Dermis blood vessel endothelial cell (primary cell): Measurements from ENCODE around the gene CFL1. TPM values are rescaled to one million over a fixed set of nuclear protein-coding genes. Genes with fewer than 3 reads are reported as not detected.

Experiments
- DNase-seq: peaks from one replicate; pipeline ENCODE4 v3.0.0; 2010
- total RNA-seq: library from RNA; depleted of rRNA; stranded (reverse); fragments of >200 nt; gene quantifications from 2 replicates; pipeline ENCODE4 v1.2.3, GENCODE V29; 2014

CFL1 gene
- total RNA-seq, 1 donor from 2014 or later = 1,118 TPM

DNA sequence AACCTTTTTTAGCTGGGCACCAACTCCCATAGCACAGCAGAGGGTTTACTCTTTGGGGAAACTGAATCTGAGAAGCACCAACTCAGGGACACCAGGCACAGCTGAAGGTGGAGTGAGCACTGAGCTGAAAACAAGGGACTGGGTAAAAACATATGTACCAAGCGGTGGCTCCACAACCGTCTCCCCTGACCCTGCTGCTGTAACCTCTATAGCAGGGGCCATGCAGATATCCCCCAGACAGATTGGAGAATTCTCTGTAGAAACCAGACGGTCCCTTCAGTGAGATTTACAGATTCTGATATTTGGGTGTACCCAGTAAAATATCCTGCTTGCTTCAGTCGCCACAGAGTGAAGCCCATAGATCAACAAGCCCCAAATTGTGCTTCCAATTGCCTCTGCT, 28.5 kb downstream of the CFL1 start:
- DNase-seq = no peak

DNA sequence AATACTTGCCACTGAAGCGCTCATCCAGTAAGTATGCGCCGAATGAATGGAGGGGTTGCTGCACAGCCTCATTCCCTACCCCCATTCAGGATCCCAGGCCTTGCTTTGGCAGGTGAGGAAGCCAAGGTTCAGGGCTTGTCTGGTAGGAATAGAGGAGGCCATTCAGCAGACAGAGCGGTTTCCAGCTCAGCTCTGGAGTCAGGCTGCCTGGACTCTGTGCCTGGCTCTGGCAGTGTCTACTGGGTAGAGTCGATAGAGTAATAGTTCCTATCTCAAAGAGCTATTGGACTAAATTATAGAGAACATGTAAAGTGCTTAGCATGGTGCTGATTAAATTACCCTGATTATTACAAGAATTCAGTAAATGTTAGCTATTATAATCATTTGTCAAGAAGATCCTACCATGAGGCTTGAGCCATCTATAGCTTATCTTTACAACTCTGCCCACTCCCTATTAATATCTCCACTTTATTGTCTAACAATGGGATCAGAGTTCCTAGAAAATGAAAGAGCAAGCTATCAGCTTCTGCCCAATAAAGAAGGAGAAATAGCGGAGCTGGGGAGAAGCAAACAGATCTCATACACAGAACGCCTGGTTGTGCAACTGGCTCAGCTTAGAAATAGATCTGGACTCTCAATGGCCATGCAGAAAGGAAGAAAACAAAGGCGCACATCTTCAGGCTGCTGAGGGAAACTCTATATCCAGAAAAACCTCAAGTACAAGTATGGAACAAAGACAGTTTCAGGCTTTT, 30.8 kb downstream of the CFL1 start:
- no peak for DNase-seq

GRCh38 chr11:65822776-65823528, 35.0 kb downstream of the CFL1 start:
- no peak for DNase-seq

GRCh38 chr11:65821107-65821506, 36.9 kb downstream of the CFL1 start:
- DNase-seq = no peak

DNA sequence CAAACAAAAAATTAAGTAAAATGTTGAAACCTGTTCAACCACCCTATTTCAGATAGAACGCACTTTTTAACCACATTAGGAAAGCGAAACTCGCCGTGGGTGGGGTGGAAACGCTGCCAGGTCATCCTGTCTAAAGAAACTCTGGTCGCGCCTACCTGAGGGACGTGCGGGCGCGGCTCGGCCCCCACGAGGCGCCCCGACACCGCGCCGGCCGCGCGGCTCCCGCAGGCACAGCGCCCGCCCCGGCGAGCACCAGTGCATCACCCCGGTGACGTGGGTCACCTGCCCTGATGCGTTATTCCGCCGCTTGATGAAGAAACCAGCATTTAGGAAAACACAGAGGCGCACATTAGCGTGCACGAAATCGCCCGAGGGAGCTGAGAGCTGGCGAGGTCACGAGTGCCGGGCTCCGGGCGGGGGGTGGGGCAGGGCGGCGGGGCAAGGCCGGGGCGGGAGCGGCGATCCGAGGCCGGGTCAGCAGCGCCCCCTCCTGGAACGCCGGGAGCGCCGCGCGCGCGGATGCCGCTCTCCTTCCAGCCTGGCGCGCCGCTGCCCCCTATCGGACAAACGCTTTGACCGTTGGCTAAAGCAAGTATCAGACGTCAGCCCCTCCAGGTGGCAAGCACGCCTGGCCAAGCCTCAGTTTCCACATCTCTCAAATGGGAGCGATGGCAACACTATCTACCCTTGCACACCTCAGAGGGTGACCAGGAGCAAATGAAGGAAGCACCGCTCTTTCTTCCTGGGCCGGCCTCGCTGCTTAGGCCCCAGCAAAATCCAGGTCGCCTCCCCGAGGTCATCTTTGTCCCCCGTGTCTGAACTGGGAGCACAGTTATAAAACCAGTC, 39.9 kb downstream of the CFL1 start:
- DNase-seq = peak; percentile 92

DNA sequence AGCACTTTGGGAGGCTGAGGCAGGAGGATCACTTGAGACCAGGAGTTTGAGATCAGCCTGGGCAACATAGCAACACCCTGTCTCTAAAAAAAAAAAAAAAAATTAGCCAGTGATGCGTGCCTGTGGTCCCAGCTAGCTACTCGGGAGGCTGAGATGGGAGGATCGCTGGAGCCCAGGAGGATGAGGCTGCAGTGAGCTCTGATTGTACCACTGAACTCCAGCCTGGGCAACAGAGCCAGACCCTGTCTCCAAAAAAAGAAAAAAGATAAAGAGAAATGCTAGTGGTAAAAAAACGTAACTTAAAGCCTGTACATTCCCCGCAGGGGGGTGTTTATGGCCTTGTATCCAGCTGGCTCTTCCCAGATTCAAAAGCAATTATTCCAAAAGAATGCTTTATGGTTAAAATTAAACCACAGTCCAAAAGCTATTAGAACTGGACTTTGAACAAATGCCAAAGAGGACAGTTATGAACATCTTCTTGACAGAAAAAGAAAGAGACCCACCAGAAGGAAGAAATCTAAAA, 40.6 kb downstream of the CFL1 start:
- no peak for DNase-seq

DNA sequence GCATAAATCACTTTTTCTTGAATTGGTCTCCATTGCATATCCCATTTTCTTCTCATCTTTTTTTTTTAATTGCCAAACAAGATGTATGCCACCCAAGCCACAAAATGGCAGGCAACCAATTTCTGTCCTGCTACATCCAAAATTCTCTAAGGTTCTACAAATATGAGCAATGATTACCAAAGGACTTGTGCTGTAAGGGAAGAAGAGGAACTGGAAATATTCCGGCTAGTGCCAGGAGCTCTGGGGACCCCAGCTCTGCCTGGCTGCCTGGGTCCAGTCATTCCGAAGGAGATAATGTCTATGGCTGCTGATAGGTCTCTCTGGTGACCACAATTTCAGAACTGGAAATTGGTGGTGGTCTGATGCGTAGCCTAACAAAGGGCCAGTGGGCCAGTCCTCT, 41.3 kb downstream of the CFL1 start:
- DNase-seq = no peak

GRCh38 chr11:65814986-65815565, 42.9 kb downstream of the CFL1 start:
- no peak for DNase-seq

GRCh38 chr11:65814131-65814985, 43.6 kb downstream of the CFL1 start:
- DNase-seq = peak; percentile 10

- no peak for DNase-seq
Measured at GRCh38 chr11:65811764-65812475, 46.1 kb downstream of the CFL1 start.

DNA sequence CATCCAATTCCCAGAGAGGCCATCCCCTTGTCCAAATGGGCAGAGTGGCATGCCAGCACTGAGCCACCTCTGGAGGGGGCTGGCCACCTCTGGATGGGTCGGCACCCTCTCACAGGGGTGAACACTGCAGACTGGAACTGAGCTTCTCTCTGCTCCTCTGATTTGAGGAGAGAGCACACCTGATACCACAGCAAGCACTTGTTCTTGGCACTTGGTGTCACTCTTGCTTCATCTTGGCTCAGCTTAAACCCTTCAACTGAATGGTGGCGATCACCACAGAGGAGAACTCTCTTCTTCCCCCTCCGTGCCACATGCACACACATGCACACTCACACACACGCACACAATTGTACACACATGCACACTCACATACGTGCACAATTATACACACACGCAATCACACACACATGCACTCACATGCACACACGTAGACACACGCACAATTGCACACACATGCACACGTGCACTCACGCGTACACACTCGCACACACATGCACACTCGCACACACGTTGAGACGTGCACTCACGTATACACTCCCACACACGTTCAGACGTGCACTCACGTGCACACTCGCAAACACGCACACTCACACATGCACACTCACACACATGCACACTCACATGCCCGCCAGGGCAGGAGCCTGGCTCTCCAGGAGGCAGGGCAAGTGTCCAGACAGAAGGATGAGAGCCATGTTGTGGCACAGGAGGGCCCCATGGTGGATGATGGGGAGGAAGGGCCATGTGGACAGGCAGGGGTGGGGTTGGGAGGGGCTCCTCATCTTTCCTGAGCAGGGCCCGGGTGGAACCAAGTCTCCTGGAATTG, 47.7 kb downstream of the CFL1 start:
- no peak for DNase-seq

- no peak for DNase-seq
Measured at GRCh38 chr11:65809496-65809895, 48.5 kb downstream of the CFL1 start.

- no peak for DNase-seq
Measured at GRCh38 chr11:65808744-65809341, 49.1 kb downstream of the CFL1 start.

GRCh38 chr11:65806979-65807378, 51.0 kb downstream of the CFL1 start:
- no peak for DNase-seq

Other genes with a start within 250 kb of the CFL1 start
- 118 and 171 TPM in 2 replicates for gene MAP3K11, start 244.0 kb downstream of the CFL1 start, total RNA-seq
- 18.0 and 34.8 TPM in 2 replicates for gene PCNX3, start 242.4 kb downstream of the CFL1 start, total RNA-seq
- 72.2 and 102 TPM in 2 replicates for gene SIPA1, start 220.1 kb downstream of the CFL1 start, total RNA-seq
- gene RELA, start 195.3 kb downstream of the CFL1 start, total RNA-seq = 17.3 and 17.7 TPM in 2 replicates
- 35.7 and 38.5 TPM in 2 replicates for gene KAT5, start 145.9 kb downstream of the CFL1 start, total RNA-seq
- gene RNASEH2C, start 137.4 kb downstream of the CFL1 start, total RNA-seq = 30.6 and 96.1 TPM in 2 replicates
- gene AP5B1, start 77.2 kb downstream of the CFL1 start, total RNA-seq = 11.6 and 13.8 TPM in 2 replicates
- gene OVOL1, start 71.1 kb downstream of the CFL1 start, total RNA-seq = not detected in 2 replicates
- gene SNX32, start 24.2 kb downstream of the CFL1 start, total RNA-seq = 0.17 and 0.33 TPM in 2 replicates
- 48.2 and 49.7 TPM in 2 replicates for gene MUS81, start 2.3 kb upstream of the CFL1 start, total RNA-seq
- 16.8 and 22.1 TPM in 2 replicates for gene EFEMP2, start 14.6 kb upstream of the CFL1 start, total RNA-seq
- gene CTSW, start 21.7 kb upstream of the CFL1 start, total RNA-seq = not detected in 2 replicates
- gene FIBP, start 30.3 kb upstream of the CFL1 start, total RNA-seq = 161 and 189 TPM in 2 replicates
- 69.3 and 163 TPM in 2 replicates for gene CCDC85B, start 32.5 kb upstream of the CFL1 start, total RNA-seq
- 3.6 and 4.9 TPM in 2 replicates for gene FOSL1, start 42.2 kb upstream of the CFL1 start, total RNA-seq
- 17.0 and 20.0 TPM in 2 replicates for gene C11orf68, start 60.9 kb upstream of the CFL1 start, total RNA-seq
- gene DRAP1, start 61.2 kb upstream of the CFL1 start, total RNA-seq = 64.9 and 93.9 TPM in 2 replicates
- not detected in 2 replicates for gene TSGA10IP, start 87.3 kb upstream of the CFL1 start, total RNA-seq
- 27.1 and 48.7 TPM in 2 replicates for gene SART1, start 103.6 kb upstream of the CFL1 start, total RNA-seq
- gene EIF1AD, start 144.0 kb upstream of the CFL1 start, total RNA-seq = 32.2 and 35.8 TPM in 2 replicates
- 18.2 and 23.2 TPM in 2 replicates for gene BANF1, start 144.3 kb upstream of the CFL1 start, total RNA-seq
- 0.17 and 0.60 TPM in 2 replicates for gene CST6, start 153.8 kb upstream of the CFL1 start, total RNA-seq
- gene CATSPER1, start 168.3 kb upstream of the CFL1 start, total RNA-seq = 0.34 TPM in 1 of 2 replicates, not detected in the other
- gene GAL3ST3, start 191.0 kb upstream of the CFL1 start, total RNA-seq = 0.60 and 1.4 TPM in 2 replicates
- 116 and 141 TPM in 2 replicates for gene SF3B2, start 194.2 kb upstream of the CFL1 start, total RNA-seq
- gene PACS1, start 212.1 kb upstream of the CFL1 start, total RNA-seq = 28.2 and 52.7 TPM in 2 replicates